Left ventricle myocardium inferior (tissue), 1 donor: ENCODE results near the gene VPS4B. TPM values are rescaled to one million over a fixed set of nuclear protein-coding genes. Genes with fewer than 3 reads are reported as not detected.

Experiments
- DNase-seq: peaks from one replicate; pipeline ENCODE4 v3.0.0-alpha.2; 2020
- H3K27ac ChIP-seq: fragments of 200-600 bp; replicated peaks from 2 replicates; pipeline ENCODE4 v1.8.0; 2021
- H3K27me3 ChIP-seq: fragments of 200-600 bp; 2 replicates; pipeline ENCODE4 v1.8.0; 2021; ENCODE audit warnings: low read depth
- H3K36me3 ChIP-seq: fragments of 200-600 bp; 2 replicates; pipeline ENCODE4 v1.8.0; 2021
- H3K4me1 ChIP-seq: fragments of 200-600 bp; 2 replicates; pipeline ENCODE4 v1.8.0; 2021
- H3K4me3 ChIP-seq: fragments of 200-600 bp; 2 replicates; pipeline ENCODE4 v1.8.0; 2021; ENCODE audit warnings: mild to moderate bottlenecking, moderate library complexity
- H3K9me3 ChIP-seq: fragments of 200-600 bp; replicated peaks from 2 replicates; pipeline ENCODE4 v1.8.0; 2021
- CTCF ChIP-seq: fragments of 200-600 bp; IDR thresholded peaks from 2 replicates; pipeline ENCODE4 v1.8.0; 2021; ENCODE audit warnings: antibody characterized with exemption, mild to moderate bottlenecking, borderline replicate concordance
- intact Hi-C: fragments of 100-400 bp; cut with micrococcal nuclease; formaldehyde crosslinking; loops from one replicate; pipeline ENCODE4 v1.11.0; 2022
- total RNA-seq: library from RNA; stranded (reverse); fragmentation: NEBNext Ultra II Directional; extraction: Animal tissue kit (Norgen Biotek cat#: 25700); gene quantifications from one replicate; pipeline ENCODE4 v1.2.1, GENCODE V29; 2021
- donor health status: DM: no; HTN: yes; CAD: no; lungs with severe emphysema.

The VPS4B gene
- total RNA-seq, 1 donor from 2014 or later = 16.7 TPM

- H3K36me3 ChIP-seq = peaks cover 37% of the 10 kb centered on the region
- no peak for DNase-seq
- no peak overlapping the region for H3K4me3 ChIP-seq
- H3K9me3 ChIP-seq = peaks cover 2% of the 10 kb centered on the region
- TF ChIP-seq CTCF = no peak
- no peak overlapping the region for H3K27ac ChIP-seq
- intact Hi-C loops = no loop called here
- H3K4me1 ChIP-seq = no peaks in the 10 kb centered on the region
- H3K27me3 ChIP-seq = no peaks in the 10 kb centered on the region
Measured at GRCh38 chr18:63387861-63388260, 34.4 kb downstream of the VPS4B start.

GRCh38 chr18:63382843-63383242, 39.4 kb downstream of the VPS4B start:
- H3K9me3 ChIP-seq = peaks cover 4% of the 10 kb centered on the region
- intact Hi-C loops = no loop called here
- no peaks in the 10 kb centered on the region for H3K36me3 ChIP-seq
- H3K27ac ChIP-seq = no peak overlapping the region
- no peak for TF ChIP-seq CTCF
- no peak overlapping the region for H3K4me3 ChIP-seq
- no peak for DNase-seq
- H3K27me3 ChIP-seq = no peaks in the 10 kb centered on the region
- H3K4me1 ChIP-seq = no peaks in the 10 kb centered on the region

GRCh38 chr18:63379639-63379962, 42.7 kb downstream of the VPS4B start:
- peaks cover 3% of the 10 kb centered on the region for H3K36me3 ChIP-seq
- no peak for DNase-seq
- no peaks in the 10 kb centered on the region for H3K27me3 ChIP-seq
- H3K9me3 ChIP-seq = peaks cover 16% of the 10 kb centered on the region
- no peak for TF ChIP-seq CTCF
- H3K27ac ChIP-seq = no peak overlapping the region
- H3K4me3 ChIP-seq = no peak overlapping the region
- H3K4me1 ChIP-seq = no peaks in the 10 kb centered on the region
- intact Hi-C loops = no loop called here

DNA sequence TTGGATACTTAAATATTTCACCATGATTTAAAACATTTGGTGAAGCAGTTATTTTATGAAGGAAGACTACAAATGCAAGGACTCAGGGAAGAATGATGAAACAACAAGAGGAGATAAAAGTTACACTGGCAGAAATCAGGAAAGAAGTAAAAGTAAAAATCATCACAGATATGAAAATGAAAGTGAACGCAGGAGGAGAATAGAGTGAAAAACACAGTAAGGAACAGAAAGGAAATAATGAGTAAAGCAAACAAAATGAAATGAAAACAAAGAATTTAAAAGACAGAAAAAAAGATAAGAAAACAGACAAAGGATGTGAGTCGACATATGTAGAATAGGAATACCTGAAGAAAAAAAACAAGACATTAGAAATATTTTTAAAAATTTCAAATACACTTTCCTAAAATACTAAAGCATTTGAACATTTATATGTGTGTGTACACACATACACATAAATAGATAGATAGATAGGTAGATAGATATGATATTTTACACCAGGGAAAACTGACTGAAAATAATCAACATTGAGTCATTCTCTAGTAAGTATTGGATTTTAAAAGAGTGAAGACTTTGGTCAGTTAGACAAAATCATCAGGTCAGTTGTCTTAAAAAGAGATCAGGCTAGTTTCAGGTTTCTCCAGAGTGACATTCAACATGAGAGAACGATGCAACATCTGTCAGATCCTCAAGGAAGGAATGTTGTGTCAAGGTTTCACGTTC, 43.2 kb downstream of the VPS4B start:
- Histone ChIP-seq H3K27me3 (no peaks in the 10 kb centered on the region), H3K27ac (no peak overlapping the region), H3K4me3 (no peak overlapping the region), H3K4me1 (no peaks in the 10 kb centered on the region), H3K36me3 (peaks cover 3% of the 10 kb centered on the region), H3K9me3 (peaks cover 16% of the 10 kb centered on the region)
- TF ChIP-seq CTCF = no peak
- no peak for DNase-seq
- intact Hi-C loops = no loop called here

DNA sequence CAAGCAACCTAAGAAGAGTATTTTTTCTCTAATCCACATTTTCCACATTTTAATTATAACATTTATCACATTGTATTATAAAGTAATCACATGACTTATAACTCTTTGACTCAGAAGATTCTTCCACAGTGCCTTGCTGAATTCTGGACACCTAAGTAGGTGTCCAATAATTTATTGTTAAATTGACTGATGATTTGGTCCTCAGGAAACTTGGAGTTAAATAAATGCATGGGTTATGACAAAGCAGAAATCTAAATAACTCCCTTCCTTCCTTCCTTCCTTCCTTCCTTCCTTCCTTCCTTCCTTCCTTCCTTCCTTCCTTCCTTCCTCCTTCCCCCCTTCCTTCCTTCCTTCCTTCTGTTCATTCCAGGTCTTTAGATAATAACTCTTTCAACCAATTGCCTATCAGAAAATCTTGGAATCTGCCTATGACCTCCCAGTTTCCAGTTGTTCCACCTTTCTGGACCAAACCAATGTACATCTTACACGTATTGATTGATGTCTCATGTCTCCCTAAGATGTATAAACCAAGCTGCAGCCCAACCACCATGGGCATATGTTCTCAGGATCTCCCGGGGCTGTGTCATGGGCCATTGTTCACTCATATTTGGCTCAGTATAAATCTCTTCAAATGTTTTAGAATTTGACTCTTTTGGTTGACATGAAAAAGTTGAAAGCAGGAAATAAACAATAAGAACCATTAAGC, 44.8 kb downstream of the VPS4B start:
- intact Hi-C loops = no loop called here
- no peaks in the 10 kb centered on the region for H3K27me3 ChIP-seq

More for the DNA sequence above, 44.8 kb downstream of the VPS4B start:
- H3K27ac ChIP-seq = no peak overlapping the region
- H3K9me3 ChIP-seq = peaks cover 18% of the 10 kb centered on the region
- peaks cover 3% of the 10 kb centered on the region for H3K36me3 ChIP-seq
- no peak for DNase-seq
- no peak for TF ChIP-seq CTCF
- H3K4me1 ChIP-seq = no peaks in the 10 kb centered on the region
- H3K4me3 ChIP-seq = no peak overlapping the region
